ENCODE results near the gene RTN1.

Gene RTN1

GRCh38 chr14:59870277-59871165 is at the start of gene RTN1:
RTN1 (minus strand) TSS chr14:59870776; CDS start chr14:59870630, 146 bp downstream.
- Histone ChIP-seq H3K27ac (ENCODE audit: low read length) (no peak within 1 kb of the TSS), H3K36me3 (ENCODE audit: control insufficient read depth in 2 of 2, insufficient read depth in 2 of 2, low read length in 2 of 2) (no peaks in the 10 kb centered on the region), H3K9me3 (ENCODE audit: control insufficient read depth in 2 of 2, low read length in 2 of 2) (no peaks in the 10 kb centered on the region), H3K27me3 (ENCODE audit: control insufficient read depth in 1 of 2, insufficient read depth in 2 of 2, low read length in 2 of 2) (peaks cover 13 to 29% of the 10 kb centered on the region in 2 donors), H3K9ac (ENCODE audit: low read length in 2 of 2) (peak within 1 kb of the TSS in 1 of 2 donors; percentile 14), H3K4me1 (ENCODE audit: control insufficient read depth, insufficient read depth, low read length) (peaks cover 10% of the 10 kb centered on the region), H3K4me3 (ENCODE audit: low read length in 2 of 2) (peak within 1 kb of the TSS; percentile 73 to 75)

GRCh38 chr14:59920378-59920683 is 49.8 kb upstream of the RTN1 start:
- H3K4me3 ChIP-seq (ENCODE audit: low read length in 2 of 2): no peak overlapping the region
- H3K36me3 ChIP-seq (ENCODE audit: control insufficient read depth in 2 of 2, insufficient read depth in 2 of 2, low read length in 2 of 2): no peaks in the 10 kb centered on the region
- peaks cover 4% of the 10 kb centered on the region for H3K4me1 ChIP-seq (ENCODE audit: control insufficient read depth, insufficient read depth, low read length)
- H3K9ac ChIP-seq (ENCODE audit: low read length in 2 of 2): no peak overlapping the region
- H3K9me3 ChIP-seq (ENCODE audit: control insufficient read depth in 2 of 2, low read length in 2 of 2): no peaks in the 10 kb centered on the region
- H3K27ac ChIP-seq (ENCODE audit: low read length): no peak overlapping the region
- peaks cover 12 to 17% of the 10 kb centered on the region in 2 donors for H3K27me3 ChIP-seq (ENCODE audit: control insufficient read depth in 1 of 2, insufficient read depth in 2 of 2, low read length in 2 of 2)

- peak within 1 kb of the TSS; percentile 58 to 64 for H3K4me3 ChIP-seq (ENCODE audit: low read length in 2 of 2)
- H3K4me1 ChIP-seq (ENCODE audit: control insufficient read depth, insufficient read depth, low read length): peaks cover 4% of the 10 kb centered on the region
- H3K27ac ChIP-seq (ENCODE audit: low read length): no peak within 1 kb of the TSS
- H3K9me3 ChIP-seq (ENCODE audit: control insufficient read depth in 2 of 2, low read length in 2 of 2): peaks cover 0 to 3% of the 10 kb centered on the region in 2 donors
- H3K9ac ChIP-seq (ENCODE audit: low read length in 2 of 2): no peak within 1 kb of the TSS
- H3K36me3 ChIP-seq (ENCODE audit: control insufficient read depth in 2 of 2, insufficient read depth in 2 of 2, low read length in 2 of 2): no peaks in the 10 kb centered on the region
- peaks cover 12 to 17% of the 10 kb centered on the region in 2 donors for H3K27me3 ChIP-seq (ENCODE audit: control insufficient read depth in 1 of 2, insufficient read depth in 2 of 2, low read length in 2 of 2)
These were observed 49.2 kb upstream of the RTN1 start, which contains the start of gene LRRC9 for GRCh38 chr14:59919570-59920377. LRRC9 (plus strand) TSS chr14:59920144.

- Histone ChIP-seq H3K4me1 (ENCODE audit: control insufficient read depth, insufficient read depth, low read length) (peaks cover 4% of the 10 kb centered on the region), H3K27me3 (ENCODE audit: control insufficient read depth in 1 of 2, insufficient read depth in 2 of 2, low read length in 2 of 2) (peaks cover 12 to 17% of the 10 kb centered on the region in 2 donors), H3K36me3 (ENCODE audit: control insufficient read depth in 2 of 2, insufficient read depth in 2 of 2, low read length in 2 of 2) (no peaks in the 10 kb centered on the region), H3K9ac (ENCODE audit: low read length in 2 of 2) (no peak overlapping the region), H3K27ac (ENCODE audit: low read length) (no peak overlapping the region), H3K4me3 (ENCODE audit: low read length in 2 of 2) (peak overlapping the region; percentile 58 to 64), H3K9me3 (ENCODE audit: control insufficient read depth in 2 of 2, low read length in 2 of 2) (peaks cover 0 to 3% of the 10 kb centered on the region in 2 donors)
These were observed 48.4 kb upstream of the RTN1 start for GRCh38 chr14:59918824-59919569.

- H3K4me3 ChIP-seq (ENCODE audit: low read length in 2 of 2): no peak overlapping the region
- H3K9me3 ChIP-seq (ENCODE audit: control insufficient read depth in 2 of 2, low read length in 2 of 2): peaks cover 0 to 3% of the 10 kb centered on the region in 2 donors
- H3K9ac ChIP-seq (ENCODE audit: low read length in 2 of 2): no peak overlapping the region
- H3K36me3 ChIP-seq (ENCODE audit: control insufficient read depth in 2 of 2, insufficient read depth in 2 of 2, low read length in 2 of 2): no peaks in the 10 kb centered on the region
- H3K27me3 ChIP-seq (ENCODE audit: control insufficient read depth in 1 of 2, insufficient read depth in 2 of 2, low read length in 2 of 2): peaks cover 3 to 5% of the 10 kb centered on the region in 2 donors
- no peaks in the 10 kb centered on the region for H3K4me1 ChIP-seq (ENCODE audit: control insufficient read depth, insufficient read depth, low read length)
- H3K27ac ChIP-seq (ENCODE audit: low read length): no peak overlapping the region
These were observed 42.6 kb upstream of the RTN1 start for GRCh38 chr14:59913187-59913586.

GRCh38 chr14:59912443-59912842 is 41.9 kb upstream of the RTN1 start:
- Histone ChIP-seq H3K4me3 (ENCODE audit: low read length in 2 of 2) (no peak overlapping the region), H3K36me3 (ENCODE audit: control insufficient read depth in 2 of 2, insufficient read depth in 2 of 2, low read length in 2 of 2) (no peaks in the 10 kb centered on the region), H3K27me3 (ENCODE audit: control insufficient read depth in 1 of 2, insufficient read depth in 2 of 2, low read length in 2 of 2) (peaks cover 3 to 5% of the 10 kb centered on the region in 2 donors), H3K27ac (ENCODE audit: low read length) (no peak overlapping the region), H3K9ac (ENCODE audit: low read length in 2 of 2) (no peak overlapping the region), H3K9me3 (ENCODE audit: control insufficient read depth in 2 of 2, low read length in 2 of 2) (peaks cover 0 to 3% of the 10 kb centered on the region in 2 donors), H3K4me1 (ENCODE audit: control insufficient read depth, insufficient read depth, low read length) (no peaks in the 10 kb centered on the region)

GRCh38 chr14:59905188-59905587 is 34.6 kb upstream of the RTN1 start:
- H3K9me3 ChIP-seq (ENCODE audit: control insufficient read depth in 2 of 2, low read length in 2 of 2): peaks cover 0 to 3% of the 10 kb centered on the region in 2 donors
- H3K4me3 ChIP-seq (ENCODE audit: low read length in 2 of 2): no peak overlapping the region
- no peaks in the 10 kb centered on the region for H3K27me3 ChIP-seq (ENCODE audit: control insufficient read depth in 1 of 2, insufficient read depth in 2 of 2, low read length in 2 of 2)
- H3K4me1 ChIP-seq (ENCODE audit: control insufficient read depth, insufficient read depth, low read length): no peaks in the 10 kb centered on the region
- no peak overlapping the region for H3K27ac ChIP-seq (ENCODE audit: low read length)
- H3K9ac ChIP-seq (ENCODE audit: low read length in 2 of 2): no peak overlapping the region
- no peaks in the 10 kb centered on the region for H3K36me3 ChIP-seq (ENCODE audit: control insufficient read depth in 2 of 2, insufficient read depth in 2 of 2, low read length in 2 of 2)

- no peak overlapping the region for H3K27ac ChIP-seq (ENCODE audit: low read length)
- H3K27me3 ChIP-seq (ENCODE audit: control insufficient read depth in 1 of 2, insufficient read depth in 2 of 2, low read length in 2 of 2): no peaks in the 10 kb centered on the region
- no peaks in the 10 kb centered on the region for H3K36me3 ChIP-seq (ENCODE audit: control insufficient read depth in 2 of 2, insufficient read depth in 2 of 2, low read length in 2 of 2)
These were observed 33.6 kb upstream of the RTN1 start for GRCh38 chr14:59904184-59904583.

GRCh38 chr14:59900556-59900955 is 30.0 kb upstream of the RTN1 start:
- H3K27me3 ChIP-seq (ENCODE audit: control insufficient read depth in 1 of 2, insufficient read depth in 2 of 2, low read length in 2 of 2): no peaks in the 10 kb centered on the region
- H3K36me3 ChIP-seq (ENCODE audit: control insufficient read depth in 2 of 2, insufficient read depth in 2 of 2, low read length in 2 of 2): no peaks in the 10 kb centered on the region
- no peak overlapping the region for H3K27ac ChIP-seq (ENCODE audit: low read length)
- peaks cover 0 to 3% of the 10 kb centered on the region in 2 donors for H3K9me3 ChIP-seq (ENCODE audit: control insufficient read depth in 2 of 2, low read length in 2 of 2)
- H3K4me1 ChIP-seq (ENCODE audit: control insufficient read depth, insufficient read depth, low read length): no peaks in the 10 kb centered on the region
- no peak overlapping the region for H3K4me3 ChIP-seq (ENCODE audit: low read length in 2 of 2)
- no peak overlapping the region for H3K9ac ChIP-seq (ENCODE audit: low read length in 2 of 2)

More at GRCh38 chr14:59904184-59904583, 33.6 kb upstream of the RTN1 start:
- no peak overlapping the region for H3K9ac ChIP-seq (ENCODE audit: low read length in 2 of 2)
- H3K4me1 ChIP-seq (ENCODE audit: control insufficient read depth, insufficient read depth, low read length): no peaks in the 10 kb centered on the region
- H3K4me3 ChIP-seq (ENCODE audit: low read length in 2 of 2): no peak overlapping the region
- peaks cover 0 to 3% of the 10 kb centered on the region in 2 donors for H3K9me3 ChIP-seq (ENCODE audit: control insufficient read depth in 2 of 2, low read length in 2 of 2)

GRCh38 chr14:59897757-59898383 is 27.3 kb upstream of the RTN1 start:
- Histone ChIP-seq H3K27me3 (ENCODE audit: control insufficient read depth in 1 of 2, insufficient read depth in 2 of 2, low read length in 2 of 2) (no peaks in the 10 kb centered on the region), H3K9ac (ENCODE audit: low read length in 2 of 2) (no peak overlapping the region), H3K4me1 (ENCODE audit: control insufficient read depth, insufficient read depth, low read length) (no peaks in the 10 kb centered on the region), H3K4me3 (ENCODE audit: low read length in 2 of 2) (no peak overlapping the region), H3K9me3 (ENCODE audit: control insufficient read depth in 2 of 2, low read length in 2 of 2) (peaks cover 0 to 3% of the 10 kb centered on the region in 2 donors), H3K36me3 (ENCODE audit: control insufficient read depth in 2 of 2, insufficient read depth in 2 of 2, low read length in 2 of 2) (no peaks in the 10 kb centered on the region), H3K27ac (ENCODE audit: low read length) (no peak overlapping the region)

All from stomach smooth muscle (tissue), 2 donors.